GM19468 (cell line): ENCODE measurements around the gene ZSWIM1.
"Not testable (repeated sequence)": the region's sequence is repeated elsewhere in the genome, so short reads cannot be mapped to it uniquely, and the experiment has no call there.

Source experiments
- ATAC-seq: cut with Tn5 transposase; IDR thresholded peaks from one replicate; pipeline ENCODE4 v1.9.1; 2021; ENCODE audit warnings: mild to moderate bottlenecking, moderate library complexity, moderate number of reproducible peaks; ENCODE audit not compliant: unreplicated experiment; ENCODE audit errors: extremely low read depth

Gene ZSWIM1

DNA sequence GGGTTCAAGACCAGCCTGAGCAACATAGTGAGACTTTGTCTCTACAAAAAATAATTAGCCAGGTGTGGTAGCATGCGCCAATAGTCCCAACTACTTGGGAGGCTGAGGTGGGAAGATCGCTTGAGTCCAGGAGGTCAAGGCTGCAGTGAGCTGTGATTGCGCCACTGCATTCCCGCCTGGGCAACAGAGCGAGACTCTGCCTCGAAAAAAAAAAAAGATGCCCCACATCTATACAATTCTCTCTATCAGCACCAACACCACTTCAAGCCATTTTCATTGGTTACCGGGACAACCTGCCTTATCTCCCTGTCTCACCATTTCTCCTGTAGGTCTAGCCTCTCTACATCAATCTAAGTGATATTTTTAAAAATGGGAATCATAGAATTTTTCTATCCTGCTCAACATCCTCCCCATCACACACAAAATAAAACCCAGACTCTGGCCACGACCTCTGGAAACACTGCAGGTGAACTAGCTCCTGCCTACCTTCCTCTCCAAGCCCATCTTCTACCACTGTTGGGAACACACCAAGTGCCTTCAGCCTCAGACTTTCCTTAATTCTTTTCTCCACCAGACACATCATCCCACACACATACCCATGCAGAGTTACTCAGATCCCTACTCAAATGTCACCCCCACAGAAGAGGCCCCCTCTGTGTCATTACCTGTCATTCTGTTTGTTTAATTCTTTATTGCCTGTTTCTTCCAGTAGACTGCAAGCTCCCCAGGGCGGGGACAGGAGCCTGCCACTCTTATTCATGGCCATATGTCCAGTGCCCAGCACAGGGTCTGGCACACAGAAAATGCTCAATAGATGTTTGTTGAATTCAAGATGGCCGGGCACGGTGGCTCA lies 40.5 kb downstream of the ZSWIM1 start:
- no peak for ATAC-seq

DNA sequence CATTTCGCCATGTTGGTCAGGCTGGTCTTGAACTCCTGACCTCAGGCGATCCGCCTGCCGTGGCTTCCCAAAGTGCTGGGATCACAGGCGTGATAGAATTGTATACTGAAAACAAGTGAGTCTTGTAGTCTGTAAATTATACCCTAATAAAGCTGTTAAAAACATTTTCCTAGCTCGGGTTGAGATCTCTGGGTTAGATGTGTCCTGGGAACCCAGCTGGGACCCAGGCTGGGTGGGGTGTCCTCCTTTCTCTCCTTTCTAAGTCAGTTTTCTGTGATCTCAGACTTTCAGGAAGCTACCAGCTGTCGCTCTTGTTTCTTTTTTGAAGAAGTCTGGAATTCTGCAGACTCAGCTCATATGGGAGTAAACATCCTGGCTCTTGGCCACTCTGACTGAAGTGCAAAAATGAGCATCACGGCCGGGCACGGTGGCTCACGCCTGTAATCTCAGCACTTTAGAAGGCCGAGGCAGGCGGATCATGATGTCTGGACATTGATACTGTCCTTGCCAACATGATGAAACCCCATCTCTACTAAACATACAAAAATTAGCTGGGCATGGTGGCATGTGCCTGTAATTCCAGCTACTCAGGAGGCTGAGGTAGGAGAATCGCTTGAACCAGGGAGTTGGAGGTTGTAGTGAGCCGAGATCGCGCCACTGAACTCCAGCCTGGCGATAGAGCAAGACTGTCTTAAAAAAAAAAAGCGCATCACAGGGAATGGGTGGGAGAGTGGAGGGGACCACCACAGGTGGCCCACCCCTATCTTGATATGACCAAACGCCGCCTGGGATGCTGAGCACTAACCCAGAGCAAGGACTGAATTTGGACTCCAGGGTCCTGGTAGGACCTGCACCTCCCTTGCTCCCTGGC lies 43.6 kb downstream of the ZSWIM1 start:
- no peak for ATAC-seq

DNA sequence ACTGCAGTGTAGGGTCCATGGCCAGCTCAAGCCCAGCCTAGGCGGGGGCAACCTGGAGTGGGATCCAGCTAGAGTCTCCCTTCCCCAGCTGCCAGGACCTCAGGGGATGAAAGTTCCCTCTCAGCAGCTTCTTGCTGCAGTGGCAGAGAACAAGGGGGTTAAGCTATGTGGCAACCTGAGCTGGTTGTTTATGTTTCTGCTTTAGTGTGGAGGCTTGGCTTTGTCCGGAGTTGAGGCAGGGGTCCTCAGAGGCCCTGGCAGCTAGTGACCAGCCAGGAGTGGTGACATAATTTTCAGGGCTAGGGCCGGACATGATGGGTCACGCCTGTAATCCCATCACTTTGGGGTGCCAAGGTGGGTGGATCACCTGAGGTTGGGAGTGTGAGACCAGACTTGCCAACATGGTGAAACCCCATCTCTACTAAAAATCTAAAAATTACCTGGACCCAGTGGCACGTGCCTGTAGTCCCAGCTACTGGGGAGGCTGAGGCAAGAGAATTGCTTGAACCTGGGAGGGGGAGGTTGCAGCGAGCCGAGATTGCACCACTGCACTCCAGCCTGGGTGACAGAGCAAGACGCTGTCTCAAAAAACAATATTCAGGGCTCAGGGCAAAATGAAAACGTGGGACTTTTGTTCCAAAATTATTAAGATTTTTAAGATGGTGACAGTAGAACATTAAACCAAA lies 44.9 kb downstream of the ZSWIM1 start:
- no peak for ATAC-seq

DNA sequence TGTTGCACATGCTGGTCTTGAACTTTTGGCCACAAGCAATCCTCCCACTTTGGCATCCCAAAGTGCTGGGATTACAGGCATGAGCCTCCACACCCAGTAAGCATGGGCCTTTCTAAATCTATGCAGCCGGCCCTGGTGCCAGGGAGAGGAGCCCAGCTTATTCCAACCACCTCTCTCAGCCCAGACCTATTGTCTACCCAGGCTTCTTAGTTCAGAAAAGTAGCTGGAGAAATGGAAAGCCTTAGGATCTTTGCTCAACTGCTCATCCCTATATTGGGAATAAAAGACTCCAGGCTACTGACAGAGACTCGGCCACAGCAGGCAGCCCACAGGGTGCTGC lies 45.7 kb downstream of the ZSWIM1 start:
- no peak for ATAC-seq

DNA sequence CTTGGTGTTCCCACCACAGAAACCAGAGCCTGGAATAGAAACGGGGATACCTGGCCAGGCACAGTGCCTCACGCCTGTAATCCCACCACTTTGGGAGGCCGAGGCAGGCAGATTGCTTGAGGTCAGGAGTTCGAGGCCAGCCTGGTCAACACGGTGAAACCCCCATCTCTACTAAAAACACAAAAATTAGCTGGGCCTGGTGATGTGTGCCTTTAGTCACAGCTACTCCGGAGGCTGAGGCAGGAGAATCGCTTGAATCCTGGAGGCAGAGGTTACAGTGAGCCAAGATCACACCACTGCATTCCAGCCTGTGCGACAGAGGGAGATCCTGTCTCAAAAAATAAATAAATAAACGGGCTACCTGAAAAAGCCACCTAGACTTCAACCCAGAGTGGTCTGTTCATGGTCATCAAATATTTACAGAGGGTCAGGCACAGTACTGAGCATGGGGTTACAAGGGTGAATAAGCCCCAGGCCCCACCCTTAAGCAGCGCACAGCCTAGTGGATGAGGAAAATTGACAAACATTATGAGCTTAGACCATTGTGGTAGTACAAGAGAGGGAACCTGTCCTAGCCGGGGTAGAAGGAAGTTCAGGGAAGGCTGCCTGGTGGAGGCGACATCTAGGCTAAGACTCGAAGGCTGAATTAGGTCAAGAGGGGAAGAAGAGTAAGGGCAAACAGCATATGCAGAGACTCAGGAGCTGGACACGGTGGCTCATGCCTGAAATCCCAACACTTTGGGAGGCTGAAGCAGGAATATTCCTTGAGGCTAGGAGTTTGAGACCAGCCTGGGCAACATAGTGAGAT lies 46.2 kb downstream of the ZSWIM1 start:
- no peak for ATAC-seq

DNA sequence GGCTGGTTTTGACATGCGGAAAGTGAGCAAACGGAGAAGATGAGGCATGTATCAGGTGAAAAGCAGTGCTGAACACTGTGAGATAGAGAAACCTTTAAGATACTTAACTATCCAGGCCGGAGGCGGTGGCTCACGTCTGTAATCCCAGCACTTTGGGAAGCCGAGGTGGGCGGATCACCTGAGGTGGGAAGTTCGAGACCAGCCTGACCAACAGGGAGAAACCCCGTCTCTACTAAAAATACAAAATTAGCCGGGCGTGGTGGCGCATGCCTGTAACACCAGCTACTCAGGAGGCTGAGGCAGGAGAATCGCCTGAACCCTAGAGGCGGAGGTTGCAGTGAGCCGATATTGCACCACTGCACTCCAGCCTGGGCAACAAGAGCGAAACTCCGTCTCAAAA lies 50.7 kb downstream of the ZSWIM1 start:
- ATAC-seq: not testable (repeated sequence)

DNA sequence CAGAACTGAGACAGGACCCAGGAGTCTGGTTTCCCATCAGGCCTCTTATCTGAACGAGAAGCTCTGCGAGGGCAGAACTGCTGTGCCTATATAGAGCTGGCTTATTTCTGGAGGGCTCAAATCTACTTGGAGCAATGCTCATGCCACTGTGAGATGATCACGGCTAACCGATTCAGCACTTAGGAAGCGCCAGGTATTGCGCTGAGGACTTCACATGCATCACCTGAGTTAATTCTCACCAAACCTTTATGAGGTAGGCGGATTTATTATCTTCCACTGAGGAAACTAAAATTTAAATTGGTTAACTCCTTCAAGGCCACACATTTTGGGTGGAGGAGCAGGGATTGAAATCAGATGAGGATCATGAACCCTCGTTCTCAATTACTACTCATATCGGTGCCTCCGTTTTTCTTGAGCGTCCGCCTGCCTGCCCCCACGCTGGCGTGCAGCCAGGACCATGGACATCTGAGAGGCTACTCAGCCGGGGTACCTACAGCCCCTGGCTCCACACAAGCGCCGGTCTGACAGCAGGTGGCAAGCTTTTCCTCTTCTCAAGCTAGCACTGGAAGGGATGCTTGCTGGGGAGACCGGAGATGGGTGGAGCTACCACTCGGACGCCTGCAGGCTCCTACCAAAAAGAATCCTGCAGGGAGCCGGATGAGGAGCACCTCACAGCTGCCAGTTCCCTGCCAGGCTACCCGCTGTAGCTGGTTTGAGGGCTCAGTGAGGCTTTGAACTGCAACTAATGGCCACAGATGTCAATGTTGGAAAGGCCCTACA lies 52.4 kb downstream of the ZSWIM1 start:
- no peak for ATAC-seq

DNA sequence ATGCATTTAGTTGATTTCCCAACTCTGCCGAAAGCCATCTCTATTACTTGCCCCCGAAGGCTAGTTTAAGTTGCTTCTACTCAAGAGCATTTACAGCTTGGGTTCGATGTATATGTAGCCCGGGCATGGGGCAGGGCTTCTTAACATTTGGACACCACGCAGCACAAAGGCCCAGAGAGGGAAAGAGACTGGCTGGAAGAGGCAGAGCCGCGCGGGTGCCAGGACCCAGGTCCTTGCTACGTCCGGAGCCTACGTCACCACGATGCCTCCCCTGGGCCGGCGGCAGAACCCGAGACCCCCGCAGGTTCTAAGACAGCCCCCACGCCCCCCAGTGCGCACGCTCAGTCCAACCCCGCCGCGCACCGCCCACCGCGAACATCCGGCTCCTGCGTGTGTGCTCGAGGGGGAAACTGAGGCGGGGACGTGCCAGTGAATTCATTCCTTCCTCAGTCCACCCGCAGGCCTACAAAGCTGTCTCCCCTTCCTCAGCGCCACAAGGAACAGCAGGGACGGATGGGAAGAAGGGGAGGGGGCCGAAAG lies 53.1 kb downstream of the ZSWIM1 start:
- no peak for ATAC-seq
